ENCODE measurements around the gene CSMD2.
"Not testable (repeated sequence)": the region's sequence is repeated elsewhere in the genome, so short reads cannot be mapped to it uniquely, and the experiment has no call there.

CSMD2 gene

GRCh38 chr1:34164771-34165391, at the start of gene CSMD2:
CSMD2 (minus strand) TSS chr1:34165230; CDS start chr1:34165097, 133 bp downstream.
- Histone ChIP-seq H3K4me1 (ENCODE audit: insufficient read depth, low read length) (peaks cover 3% of the 10 kb centered on the region; the same call in 1 of the 2 replicates), H3K36me3 (ENCODE audit: insufficient read depth, low read length) (no peaks in the 10 kb centered on the region), H3K9me3 (ENCODE audit: control insufficient read depth, insufficient read depth, low read length) (no peaks in the 10 kb centered on the region), H3K9ac (ENCODE audit: low read depth, low read length) (peak within 1 kb of the TSS; percentile 73)

GRCh38 chr1:34213956-34214355, 48.9 kb upstream of the CSMD2 start:
- no peaks in the 10 kb centered on the region for H3K36me3 ChIP-seq (ENCODE audit: insufficient read depth, low read length)
- H3K9me3 ChIP-seq (ENCODE audit: control insufficient read depth, insufficient read depth, low read length) = no peaks in the 10 kb centered on the region
- no peak overlapping the region for H3K9ac ChIP-seq (ENCODE audit: low read depth, low read length)
- H3K4me1 ChIP-seq (ENCODE audit: insufficient read depth, low read length) = no peaks in the 10 kb centered on the region

GRCh38 chr1:34212673-34213072, 47.6 kb upstream of the CSMD2 start:
- H3K4me1 ChIP-seq (ENCODE audit: insufficient read depth, low read length) = no peaks in the 10 kb centered on the region
- no peaks in the 10 kb centered on the region for H3K36me3 ChIP-seq (ENCODE audit: insufficient read depth, low read length)
- no peak overlapping the region for H3K9ac ChIP-seq (ENCODE audit: low read depth, low read length)
- no peaks in the 10 kb centered on the region for H3K9me3 ChIP-seq (ENCODE audit: control insufficient read depth, insufficient read depth, low read length)

- no peak overlapping the region for H3K9ac ChIP-seq (ENCODE audit: low read depth, low read length)
- no peaks in the 10 kb centered on the region; the same call in 1 of the 2 replicates for H3K36me3 ChIP-seq (ENCODE audit: insufficient read depth, low read length)
- no peaks in the 10 kb centered on the region for H3K9me3 ChIP-seq (ENCODE audit: control insufficient read depth, insufficient read depth, low read length)
- no peaks in the 10 kb centered on the region for H3K4me1 ChIP-seq (ENCODE audit: insufficient read depth, low read length)
Measured at GRCh38 chr1:34199927-34200326, 34.9 kb upstream of the CSMD2 start.

GRCh38 chr1:34192621-34193020, 27.6 kb upstream of the CSMD2 start:
- H3K9ac ChIP-seq (ENCODE audit: low read depth, low read length) = no peak overlapping the region
- H3K4me1 ChIP-seq (ENCODE audit: insufficient read depth, low read length) = peaks cover 29% of the 10 kb centered on the region
- H3K9me3 ChIP-seq (ENCODE audit: control insufficient read depth, insufficient read depth, low read length) = peaks cover 7% of the 10 kb centered on the region
- H3K36me3 ChIP-seq (ENCODE audit: insufficient read depth, low read length) = no peaks in the 10 kb centered on the region

- Histone ChIP-seq H3K36me3 (ENCODE audit: insufficient read depth, low read length) (no peaks in the 10 kb centered on the region), H3K9ac (ENCODE audit: low read depth, low read length) (no peak overlapping the region), H3K9me3 (ENCODE audit: control insufficient read depth, insufficient read depth, low read length) (peaks cover 7% of the 10 kb centered on the region), H3K4me1 (ENCODE audit: insufficient read depth, low read length) (peaks cover 41% of the 10 kb centered on the region)
Measured at GRCh38 chr1:34190692-34191091, 25.7 kb upstream of the CSMD2 start.

- H3K9ac ChIP-seq (ENCODE audit: low read depth, low read length) = no peak overlapping the region
- no peaks in the 10 kb centered on the region for H3K36me3 ChIP-seq (ENCODE audit: insufficient read depth, low read length)
- H3K4me1 ChIP-seq (ENCODE audit: insufficient read depth, low read length) = peaks cover 41% of the 10 kb centered on the region
- H3K9me3 ChIP-seq (ENCODE audit: control insufficient read depth, insufficient read depth, low read length) = peaks cover 7% of the 10 kb centered on the region
Measured at GRCh38 chr1:34188985-34189384, 24.0 kb upstream of the CSMD2 start.

GRCh38 chr1:34188418-34188817, 23.4 kb upstream of the CSMD2 start:
- Histone ChIP-seq H3K4me1 (ENCODE audit: insufficient read depth, low read length) (peaks cover 39% of the 10 kb centered on the region), H3K36me3 (ENCODE audit: insufficient read depth, low read length) (no peaks in the 10 kb centered on the region), H3K9ac (ENCODE audit: low read depth, low read length) (no peak overlapping the region), H3K9me3 (ENCODE audit: control insufficient read depth, insufficient read depth, low read length) (peaks cover 7% of the 10 kb centered on the region)

GRCh38 chr1:34186741-34187494, 21.9 kb upstream of the CSMD2 start:
- no peak overlapping the region for H3K9ac ChIP-seq (ENCODE audit: low read depth, low read length)

GRCh38 chr1:34183381-34183780, 18.4 kb upstream of the CSMD2 start:
- H3K4me1 ChIP-seq (ENCODE audit: insufficient read depth, low read length) = peaks cover 20% of the 10 kb centered on the region
- H3K36me3 ChIP-seq (ENCODE audit: insufficient read depth, low read length); H3K9ac ChIP-seq (ENCODE audit: low read depth, low read length); H3K9me3 ChIP-seq (ENCODE audit: control insufficient read depth, insufficient read depth, low read length): not testable (repeated sequence)

More at GRCh38 chr1:34186741-34187494, 21.9 kb upstream of the CSMD2 start:
- no peaks in the 10 kb centered on the region for H3K36me3 ChIP-seq (ENCODE audit: insufficient read depth, low read length)
- H3K4me1 ChIP-seq (ENCODE audit: insufficient read depth, low read length) = peaks cover 25% of the 10 kb centered on the region
- H3K9me3 ChIP-seq (ENCODE audit: control insufficient read depth, insufficient read depth, low read length) = peaks cover 7% of the 10 kb centered on the region

GRCh38 chr1:34178072-34178471, 13.0 kb upstream of the CSMD2 start:
- Histone ChIP-seq H3K4me1 (ENCODE audit: insufficient read depth, low read length) (peaks cover 9% of the 10 kb centered on the region; the same call in 1 of the 2 replicates), H3K9ac (ENCODE audit: low read depth, low read length) (no peak overlapping the region), H3K36me3 (ENCODE audit: insufficient read depth, low read length) (no peaks in the 10 kb centered on the region), H3K9me3 (ENCODE audit: control insufficient read depth, insufficient read depth, low read length) (no peaks in the 10 kb centered on the region)

- H3K4me1 ChIP-seq (ENCODE audit: insufficient read depth, low read length) = peaks cover 14% of the 10 kb centered on the region
- H3K9ac ChIP-seq (ENCODE audit: low read depth, low read length) = peak within 1 kb of the TSS; percentile 47; the same call in 1 of the 2 replicates
- no peaks in the 10 kb centered on the region for H3K9me3 ChIP-seq (ENCODE audit: control insufficient read depth, insufficient read depth, low read length)
- H3K36me3 ChIP-seq (ENCODE audit: insufficient read depth, low read length) = no peaks in the 10 kb centered on the region
Measured at GRCh38 chr1:34176830-34177603, 12.0 kb upstream of the CSMD2 start, which contains the start of gene C1orf94. C1orf94 (plus strand) TSS chr1:34176907; CDS start chr1:34177790, 883 bp downstream.

- Histone ChIP-seq H3K4me1 (ENCODE audit: insufficient read depth, low read length) (peaks cover 14% of the 10 kb centered on the region), H3K36me3 (ENCODE audit: insufficient read depth, low read length) (no peaks in the 10 kb centered on the region), H3K9me3 (ENCODE audit: control insufficient read depth, insufficient read depth, low read length) (no peaks in the 10 kb centered on the region), H3K9ac (ENCODE audit: low read depth, low read length) (no peak overlapping the region)
Measured at GRCh38 chr1:34175744-34176143, 10.7 kb upstream of the CSMD2 start.

- no peaks in the 10 kb centered on the region for H3K9me3 ChIP-seq (ENCODE audit: control insufficient read depth, insufficient read depth, low read length)
- H3K36me3 ChIP-seq (ENCODE audit: insufficient read depth, low read length) = no peaks in the 10 kb centered on the region
- H3K4me1 ChIP-seq (ENCODE audit: insufficient read depth, low read length) = peaks cover 3% of the 10 kb centered on the region
- peak overlapping the region; percentile 66 for H3K9ac ChIP-seq (ENCODE audit: low read depth, low read length)
Measured at GRCh38 chr1:34167389-34167788, 2.4 kb upstream of the CSMD2 start.

Data from ES-I3 (cell line).